Epidermal melanocyte (primary cell): ENCODE results near the gene SEC61A2.
"Not testable (repeated sequence)": the region's sequence is repeated elsewhere in the genome, so short reads cannot be mapped to it uniquely, and the experiment has no call there.

ENCODE experiments used
- DNase-seq: peaks from one replicate; pipeline ENCODE4 v3.0.0; 2011; ENCODE audit warnings: low spot score; ENCODE audit not compliant: insufficient read length

The SEC61A2 gene

GRCh38 chr10:12129222-12130111, at the start of gene SEC61A2:
SEC61A2 (plus strand) TSS chr10:12129677; CDS start chr10:12129788, 111 bp downstream.
- peak; percentile 96 for DNase-seq

- no peak for DNase-seq
Observed at GRCh38 chr10:12081470-12081869, 48.0 kb upstream of the SEC61A2 start.

DNA sequence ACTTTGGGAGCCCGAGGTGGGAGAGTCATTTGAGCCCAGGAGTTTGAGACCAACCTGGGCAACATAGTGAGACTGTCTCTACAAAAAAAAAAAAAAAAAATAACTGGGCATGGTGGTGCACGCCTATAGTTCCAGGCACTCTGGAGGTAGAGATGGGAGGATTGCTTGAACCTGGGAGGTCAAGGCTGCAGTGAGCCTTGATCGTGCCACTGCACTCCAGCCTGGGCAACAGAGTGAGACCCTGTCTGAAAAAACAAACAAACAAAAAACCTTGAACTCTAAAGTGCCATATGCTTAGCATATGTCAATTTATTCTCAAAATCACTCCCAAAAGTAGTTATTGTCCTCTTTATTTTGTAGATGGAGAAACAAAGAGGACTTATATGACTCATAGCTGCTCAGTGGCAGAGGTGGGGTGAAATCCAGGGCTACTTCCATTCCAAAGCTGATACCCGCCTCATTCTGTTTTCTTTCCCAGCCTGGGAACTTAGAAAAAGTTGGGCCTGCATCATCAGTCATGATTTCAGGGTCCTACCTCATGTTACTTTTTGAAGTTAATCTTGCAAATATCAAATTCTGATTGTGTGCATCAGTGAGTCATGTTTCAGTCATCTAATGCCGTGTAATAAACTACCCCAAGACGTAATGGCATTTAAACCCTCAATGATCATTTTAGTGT, 47.5 kb upstream of the SEC61A2 start:
- DNase-seq, result no peak

GRCh38 chr10:12088919-12089318, 40.6 kb upstream of the SEC61A2 start:
- DNase-seq, result no peak

DNA sequence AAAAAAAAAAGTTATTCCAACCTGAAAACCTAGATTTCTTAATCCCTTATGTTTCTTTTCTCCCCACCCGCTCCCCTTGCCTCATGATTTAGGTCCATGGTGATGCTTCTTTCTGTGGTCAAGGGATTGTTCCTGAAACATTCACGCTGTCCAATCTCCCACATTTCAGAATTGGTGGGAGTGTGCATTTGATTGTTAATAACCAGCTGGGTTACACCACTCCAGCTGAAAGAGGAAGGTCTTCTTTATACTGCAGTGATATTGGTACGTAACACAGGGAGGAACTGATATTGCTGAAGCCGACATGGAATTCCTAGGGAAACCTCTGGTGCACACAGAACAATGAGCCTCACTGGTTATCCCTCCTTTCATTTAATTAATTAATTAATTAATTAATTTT, 38.1 kb upstream of the SEC61A2 start:
- no peak for DNase-seq

DNA sequence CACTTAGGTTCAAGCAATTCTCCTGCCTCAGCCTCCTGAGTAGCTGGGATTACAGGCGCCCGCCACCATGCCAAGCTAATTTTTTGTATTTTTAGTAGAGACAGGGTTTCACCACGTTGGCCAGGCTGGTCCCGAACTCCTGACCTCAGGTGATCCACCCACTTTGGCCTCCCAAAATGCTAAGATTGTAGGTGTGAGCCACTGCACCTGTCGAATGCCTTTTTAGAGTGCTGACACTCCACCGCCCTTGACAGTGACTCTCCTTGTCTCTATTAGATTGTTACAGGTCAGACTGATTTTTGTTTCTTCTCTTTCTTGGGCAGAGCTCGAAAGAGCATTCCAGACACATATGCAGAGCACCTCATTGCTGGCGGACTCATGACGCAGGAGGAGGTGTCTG, 32.1 kb upstream of the SEC61A2 start:
- not testable (repeated sequence) for DNase-seq

DNA sequence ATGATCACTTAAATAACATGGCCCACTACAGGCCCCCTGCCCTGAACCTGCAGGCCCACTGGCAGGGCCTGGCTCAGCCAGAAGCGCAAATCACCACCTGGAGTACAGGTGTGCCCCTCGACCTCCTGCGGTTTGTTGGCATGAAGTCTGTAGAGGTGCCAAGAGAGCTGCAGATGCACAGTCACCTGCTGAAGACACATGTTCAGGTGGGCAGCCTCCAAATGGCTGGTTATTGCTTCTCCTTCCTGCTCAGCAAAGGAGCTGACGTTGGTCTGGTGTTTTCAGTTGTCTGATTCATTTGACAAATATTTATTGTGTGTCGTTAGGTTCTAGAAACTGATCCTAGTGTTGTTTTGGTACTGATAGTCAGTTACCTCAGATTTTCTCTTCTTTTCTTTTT, 31.7 kb upstream of the SEC61A2 start:
- DNase-seq, result no peak

DNA sequence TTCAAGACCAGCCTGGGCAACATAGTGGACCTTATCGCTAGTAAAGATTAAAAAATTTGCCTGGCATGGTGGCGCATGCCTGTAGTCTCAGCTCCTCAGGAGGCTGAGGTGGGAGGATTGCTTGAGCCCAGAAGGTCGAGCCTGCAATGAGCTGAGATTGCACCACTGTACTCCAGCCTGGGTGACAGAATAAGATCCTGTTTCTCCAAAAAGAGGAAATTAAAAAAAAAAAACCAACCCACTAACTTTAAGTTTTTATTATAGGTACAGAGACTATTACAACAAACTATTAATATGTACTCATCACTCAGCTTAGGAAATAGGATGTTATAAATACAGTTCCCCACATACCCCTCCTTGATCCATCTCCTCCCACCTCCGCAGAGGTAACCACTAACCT, 30.5 kb upstream of the SEC61A2 start:
- DNase-seq, result no peak

DNA sequence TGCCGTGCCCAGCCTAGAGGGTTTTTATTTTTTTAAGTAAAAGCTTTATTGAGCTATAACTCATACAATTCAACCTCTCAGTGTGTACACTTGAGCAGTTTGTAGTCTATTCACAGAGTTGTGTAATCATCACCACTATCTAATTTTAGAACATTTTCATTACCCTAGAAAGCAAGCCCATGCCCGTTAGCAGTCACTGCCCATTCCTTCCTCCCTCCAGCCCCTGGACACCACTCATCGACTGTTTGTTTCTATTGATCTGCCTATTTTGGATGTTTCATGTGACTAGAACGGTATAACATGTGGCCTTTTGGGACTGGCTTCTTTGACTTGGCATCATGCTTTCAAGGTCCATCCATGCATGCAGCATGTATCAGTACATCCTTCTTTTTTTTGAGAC, 25.7 kb upstream of the SEC61A2 start:
- no peak for DNase-seq

DNA sequence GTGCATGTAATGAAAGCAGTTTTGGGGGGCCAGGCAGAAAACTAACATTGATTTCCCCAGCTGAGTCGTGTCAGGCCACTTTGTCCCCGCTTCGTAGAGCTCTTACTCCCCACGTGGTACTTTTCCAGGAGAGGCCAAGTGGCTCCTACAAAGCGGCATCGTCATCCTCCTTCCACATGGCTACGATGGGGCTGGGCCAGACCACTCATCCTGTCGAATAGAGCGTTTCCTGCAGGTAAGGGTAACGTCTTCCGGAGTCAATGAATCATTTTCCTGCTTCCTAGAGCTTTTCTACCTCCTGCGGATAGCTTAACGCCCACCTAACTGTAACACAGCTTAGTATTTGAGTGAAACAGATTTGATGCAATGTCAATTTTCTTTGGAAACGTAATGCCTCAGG, 21.7 kb upstream of the SEC61A2 start:
- no peak for DNase-seq

- no peak for DNase-seq
Observed at GRCh38 chr10:12109286-12109685, 20.2 kb upstream of the SEC61A2 start.

DNA sequence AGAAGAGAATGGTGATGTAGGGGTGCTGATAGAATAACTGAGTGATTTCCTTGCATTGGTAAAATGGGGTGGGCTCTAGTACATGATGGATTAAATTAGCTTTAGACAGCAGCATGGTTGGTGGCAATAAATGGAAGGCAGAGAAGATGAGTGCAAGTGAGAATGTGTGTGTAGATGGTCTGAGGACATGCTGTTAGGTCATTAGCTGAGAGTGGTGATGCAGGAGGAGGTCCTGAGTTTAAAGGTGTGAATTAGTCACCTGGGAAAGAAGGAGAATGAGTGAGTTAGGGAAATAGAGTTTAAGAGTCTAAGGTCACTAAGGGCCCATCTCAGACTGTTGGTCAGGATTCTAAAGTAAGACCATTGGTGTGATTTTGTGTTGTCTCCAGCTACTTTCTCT, 17.9 kb upstream of the SEC61A2 start:
- no peak for DNase-seq

DNA sequence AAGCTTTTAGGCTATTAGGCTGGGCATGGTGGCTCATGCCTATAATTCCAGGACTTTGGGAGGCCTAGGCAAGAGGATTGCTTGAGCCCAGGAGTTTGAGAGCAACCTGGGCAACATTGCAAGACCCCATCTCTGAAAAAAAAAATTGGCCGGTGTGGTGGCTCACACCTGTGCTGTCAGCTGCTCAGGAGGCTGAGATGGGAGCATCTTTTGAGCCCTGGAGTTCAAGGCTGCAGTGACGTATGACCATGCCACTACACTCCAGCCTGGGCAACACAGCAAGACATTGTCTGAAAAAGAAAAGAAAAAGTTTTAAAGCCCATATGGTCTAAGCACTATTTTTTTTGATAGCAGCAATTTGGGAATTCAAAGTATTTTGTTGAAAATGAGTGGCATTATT, 15.8 kb upstream of the SEC61A2 start:
- no peak for DNase-seq

DNA sequence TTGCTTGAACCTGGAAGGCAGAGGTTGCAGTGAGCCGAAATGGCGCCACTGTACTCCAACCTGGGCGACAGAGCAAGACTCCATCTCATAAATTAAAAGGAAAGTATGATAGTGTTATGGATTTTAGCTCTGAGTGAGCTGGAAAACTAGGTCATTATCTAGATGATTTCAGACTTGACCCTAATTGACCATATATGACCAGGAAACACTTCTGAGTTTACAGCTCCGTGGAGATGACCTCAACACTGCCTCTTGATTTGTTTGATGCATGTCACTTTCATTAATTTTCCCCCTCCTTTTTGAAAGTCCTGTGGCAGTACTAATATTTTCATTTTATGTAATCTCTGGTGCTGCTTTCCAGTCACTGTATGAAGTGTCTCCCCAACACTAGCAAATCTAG, 7.8 kb upstream of the SEC61A2 start:
- DNase-seq, result no peak

GRCh38 chr10:12130237-12130872, 878 bp downstream of the SEC61A2 start:
- DNase-seq, result peak; percentile 29

DNA sequence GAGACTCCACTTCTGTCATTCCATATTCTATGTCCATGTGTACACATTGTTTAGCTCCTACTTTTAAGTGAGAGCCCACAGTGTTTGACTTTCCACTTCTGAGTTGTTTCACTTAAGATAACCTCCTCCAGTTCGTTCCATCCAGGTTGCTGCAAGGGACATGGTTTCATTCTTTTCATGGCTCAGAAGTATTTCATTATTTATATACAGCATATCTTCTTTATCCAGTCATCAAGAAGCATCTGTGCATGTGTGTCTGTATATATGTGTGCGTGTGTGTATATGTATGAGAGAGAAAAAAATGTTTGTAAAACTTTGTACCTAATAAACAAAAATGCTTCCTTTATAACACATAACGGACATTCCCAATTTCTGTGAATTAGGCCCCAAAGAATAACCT, 6.2 kb downstream of the SEC61A2 start:
- no peak for DNase-seq

GRCh38 chr10:12140038-12140437, 10.6 kb downstream of the SEC61A2 start:
- DNase-seq, result no peak

GRCh38 chr10:12144538-12144937, 15.1 kb downstream of the SEC61A2 start:
- no peak for DNase-seq

- no peak for DNase-seq
Observed at GRCh38 chr10:12150163-12150562, 20.7 kb downstream of the SEC61A2 start.

DNA sequence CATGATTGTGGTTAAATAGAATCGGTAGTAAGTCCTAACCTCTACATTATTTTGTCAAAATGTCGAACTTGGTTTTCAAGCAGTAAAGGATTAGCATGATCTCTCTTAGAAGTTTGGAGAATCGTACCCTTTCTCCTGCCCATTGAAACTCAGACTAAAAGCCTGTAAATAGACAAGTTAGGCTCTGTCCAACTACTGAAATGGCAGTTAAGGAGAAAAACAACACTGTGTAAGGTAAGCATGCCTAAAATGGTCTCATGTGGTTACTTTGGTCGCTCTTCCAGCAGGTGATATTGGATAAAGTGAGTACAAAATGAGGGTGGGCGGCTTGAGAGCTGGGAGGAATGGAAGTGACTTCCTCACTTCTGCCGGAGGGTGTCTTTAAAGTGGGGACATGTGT, 25.0 kb downstream of the SEC61A2 start:
- no peak for DNase-seq

- no peak for DNase-seq
Observed at GRCh38 chr10:12156367-12157123, 27.1 kb downstream of the SEC61A2 start.

DNA sequence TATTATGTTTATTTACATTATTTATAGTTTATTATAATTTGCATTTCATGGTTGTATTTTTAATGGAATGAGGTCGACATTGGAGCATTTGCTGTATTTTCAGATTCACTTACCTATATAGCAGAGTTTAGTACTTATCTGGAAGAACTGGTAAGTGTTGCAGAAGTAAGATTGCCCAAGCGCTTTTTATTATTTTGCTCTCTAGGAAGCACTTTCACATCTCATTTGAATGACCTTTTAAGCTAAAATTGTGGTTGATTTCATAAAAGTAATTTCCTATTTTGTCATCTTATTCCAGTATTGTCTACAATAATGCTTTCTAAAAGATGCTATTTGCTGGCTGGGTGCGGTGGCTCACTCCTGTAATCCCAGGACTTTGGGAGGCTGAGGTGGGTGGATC, 28.6 kb downstream of the SEC61A2 start:
- DNase-seq, result no peak
